ENCODE measurements around the gene GPRIN2.

DNA sequence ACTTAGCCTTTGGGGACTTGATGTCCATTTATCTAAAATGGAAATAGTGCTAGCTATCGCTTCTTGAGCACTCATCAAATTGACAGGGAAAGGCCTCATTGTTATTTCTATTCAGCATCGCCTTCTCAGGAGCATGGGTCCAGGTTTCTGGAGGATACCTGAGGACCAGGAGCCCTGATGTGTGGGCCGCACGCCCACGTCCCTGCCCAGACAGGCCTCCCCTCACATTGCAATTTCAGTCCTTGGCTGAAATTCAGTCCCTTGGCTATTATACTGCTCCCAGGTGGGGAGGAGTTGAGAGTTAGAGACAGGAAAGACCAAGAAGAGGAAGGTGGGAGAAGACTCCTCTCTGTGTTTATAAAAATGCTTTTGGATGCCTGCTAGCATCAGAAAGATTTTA lies 38.9 kb downstream of the GPRIN2 start:
- TF ChIP-seq, protein P1, sequence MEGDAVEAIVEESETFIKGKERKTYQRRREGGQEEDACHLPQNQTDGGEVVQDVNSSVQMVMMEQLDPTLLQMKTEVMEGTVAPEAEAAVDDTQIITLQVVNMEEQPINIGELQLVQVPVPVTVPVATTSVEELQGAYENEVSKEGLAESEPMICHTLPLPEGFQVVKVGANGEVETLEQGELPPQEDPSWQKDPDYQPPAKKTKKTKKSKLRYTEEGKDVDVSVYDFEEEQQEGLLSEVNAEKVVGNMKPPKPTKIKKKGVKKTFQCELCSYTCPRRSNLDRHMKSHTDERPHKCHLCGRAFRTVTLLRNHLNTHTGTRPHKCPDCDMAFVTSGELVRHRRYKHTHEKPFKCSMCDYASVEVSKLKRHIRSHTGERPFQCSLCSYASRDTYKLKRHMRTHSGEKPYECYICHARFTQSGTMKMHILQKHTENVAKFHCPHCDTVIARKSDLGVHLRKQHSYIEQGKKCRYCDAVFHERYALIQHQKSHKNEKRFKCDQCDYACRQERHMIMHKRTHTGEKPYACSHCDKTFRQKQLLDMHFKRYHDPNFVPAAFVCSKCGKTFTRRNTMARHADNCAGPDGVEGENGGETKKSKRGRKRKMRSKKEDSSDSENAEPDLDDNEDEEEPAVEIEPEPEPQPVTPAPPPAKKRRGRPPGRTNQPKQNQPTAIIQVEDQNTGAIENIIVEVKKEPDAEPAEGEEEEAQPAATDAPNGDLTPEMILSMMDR (IDR thresholded peaks at IDR 0.05; ENCODE audit: insufficient read depth, low read depth, low read length) = no peak
- TF ChIP-seq EZH2 (IDR thresholded peaks at IDR 0.05; ENCODE audit: insufficient read depth, low read length) = no peak

Data from astrocyte (in vitro differentiated cells and primary cell).